ENCODE measurements around the gene POLR2A.

Gene POLR2A

GRCh38 chr17:7435676-7436555, 48.2 kb upstream of the POLR2A start (continued):
- TF ChIP-seq ZNF184 (tag by site-specific recombination; IDR thresholded peaks at IDR 0.05), result no peak
- TF ChIP-seq KLF1 (tag by site-specific recombination; IDR thresholded peaks at IDR 0.05), result peak; percentile 91
- no peak for TF ChIP-seq ZNF510 (tag by site-specific recombination; IDR thresholded peaks at IDR 0.05; ENCODE audit: insufficient replicate concordance)
- no peak for TF ChIP-seq ZNF645 (tag by site-specific recombination; IDR thresholded peaks at IDR 0.05)
- TF ChIP-seq ZNF639 (tag by site-specific recombination; IDR thresholded peaks at IDR 0.05), result no peak
- TF ChIP-seq ZNF529 (tag by site-specific recombination; IDR thresholded peaks at IDR 0.05; ENCODE audit: insufficient replicate concordance), result no peak
- no peak for TF ChIP-seq GFI1B (tag by site-specific recombination; IDR thresholded peaks at IDR 0.05)
- TF ChIP-seq ZNF394 (tag by site-specific recombination; IDR thresholded peaks at IDR 0.05; ENCODE audit: borderline replicate concordance), result peak; percentile 49; the same call in 1 of the 2 replicates
- no peak for TF ChIP-seq ZSCAN4 (tag by site-specific recombination; IDR thresholded peaks at IDR 0.05)
- TF ChIP-seq ZNF48 (tag by site-specific recombination; IDR thresholded peaks at IDR 0.05), result no peak
- TF ChIP-seq ZNF670 (tag by site-specific recombination; IDR thresholded peaks at IDR 0.05; ENCODE audit: low read depth), result no peak
- no peak for TF ChIP-seq ZNF140 (tag by site-specific recombination; IDR thresholded peaks at IDR 0.05)
- TF ChIP-seq ZNF626 (tag by site-specific recombination; IDR thresholded peaks at IDR 0.05), result no peak
- TF ChIP-seq PBX3 (CRISPR knock-in tag; IDR thresholded peaks at IDR 0.05), result no peak
- no peak for TF ChIP-seq ZNF280D (tag by site-specific recombination; IDR thresholded peaks at IDR 0.05)
- no peak for TF ChIP-seq AEBP2 (tag by site-specific recombination; IDR thresholded peaks at IDR 0.05; ENCODE audit: borderline replicate concordance)
- TF ChIP-seq ZNF354C (tag by site-specific recombination; IDR thresholded peaks at IDR 0.05; ENCODE audit: borderline replicate concordance, low read depth), result no peak
- no peak for TF ChIP-seq ZBTB7A (tag by site-specific recombination; IDR thresholded peaks at IDR 0.05; ENCODE audit: low read depth)
- no peak for TF ChIP-seq ZNF654 (tag by site-specific recombination; IDR thresholded peaks at IDR 0.05; ENCODE audit: low read depth)
- TF ChIP-seq ZNF560 (tag by site-specific recombination; IDR thresholded peaks at IDR 0.05; ENCODE audit: borderline replicate concordance), result no peak
- TF ChIP-seq KLF16 (tag by site-specific recombination; IDR thresholded peaks at IDR 0.05), result no peak
- no peak for TF ChIP-seq SP2 (tag by site-specific recombination; IDR thresholded peaks at IDR 0.05)
- no peak for TF ChIP-seq KLF7 (tag by site-specific recombination; IDR thresholded peaks at IDR 0.05; ENCODE audit: borderline replicate concordance)
- TF ChIP-seq ZNF202 (tag by site-specific recombination; IDR thresholded peaks at IDR 0.05; ENCODE audit: borderline replicate concordance), result no peak
- peak; percentile 91 for TF ChIP-seq PRDM10 (tag by site-specific recombination; IDR thresholded peaks at IDR 0.05)

All from HEK293 (cell line).